ENCODE measurements around the gene CRABP1.

CRABP1 gene

DNA sequence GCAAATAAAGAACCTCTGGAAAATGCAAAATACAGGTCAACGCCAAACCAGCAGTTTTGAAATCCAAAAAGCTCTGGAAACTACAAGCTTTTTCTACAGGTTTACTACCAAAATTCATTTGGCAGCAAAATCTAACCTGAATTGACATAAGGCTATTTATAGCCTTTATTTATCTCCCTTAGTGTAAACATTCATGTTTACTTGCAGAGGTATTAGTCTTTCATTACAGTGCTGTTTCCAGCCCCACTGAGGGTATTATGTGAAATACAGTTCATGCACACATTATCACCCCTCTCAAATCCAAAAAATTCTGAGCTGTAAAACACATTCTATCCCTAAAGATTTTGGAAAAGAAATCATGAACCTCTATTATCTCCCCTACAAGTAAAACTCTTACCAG lies 47.9 kb upstream of the CRABP1 start:
- POLR2A ChIA-PET, result interaction anchor here (1.5 kb wide), 1 partner anchor 145 kb away, joined by 4 read pairs; the partner anchor contains the start of gene IREB2
- CTCF ChIA-PET, result interaction anchor here (1.4 to 1.7 kb wide), 3 partner anchors 16 to 183 kb away, joined by 3 to 7 read pairs (median 3); no protein-coding TSS in a partner anchor
- H3K27ac ChIP-seq (ENCODE audit: extremely low read depth, low read depth, low read length), result no peak overlapping the region
- no peak overlapping the region for H3K4me3 ChIP-seq (ENCODE audit: low read depth, low read length)
- H3K9me3 ChIP-seq (ENCODE audit: control insufficient read depth, insufficient read depth, low read depth, low read length), result no peaks in the 10 kb centered on the region
- TF ChIP-seq ZNF558 (tag by site-specific recombination; IDR thresholded peaks at IDR 0.05), result no peak
- TF ChIP-seq ZNF184 (tag by site-specific recombination; IDR thresholded peaks at IDR 0.05), result no peak
- no peak for TF ChIP-seq ZNF23 (tag by site-specific recombination; IDR thresholded peaks at IDR 0.05; ENCODE audit: borderline replicate concordance)
- no peak for TF ChIP-seq ZNF138 (tag by site-specific recombination; IDR thresholded peaks at IDR 0.05; ENCODE audit: borderline replicate concordance)
- TF ChIP-seq, protein P1, sequence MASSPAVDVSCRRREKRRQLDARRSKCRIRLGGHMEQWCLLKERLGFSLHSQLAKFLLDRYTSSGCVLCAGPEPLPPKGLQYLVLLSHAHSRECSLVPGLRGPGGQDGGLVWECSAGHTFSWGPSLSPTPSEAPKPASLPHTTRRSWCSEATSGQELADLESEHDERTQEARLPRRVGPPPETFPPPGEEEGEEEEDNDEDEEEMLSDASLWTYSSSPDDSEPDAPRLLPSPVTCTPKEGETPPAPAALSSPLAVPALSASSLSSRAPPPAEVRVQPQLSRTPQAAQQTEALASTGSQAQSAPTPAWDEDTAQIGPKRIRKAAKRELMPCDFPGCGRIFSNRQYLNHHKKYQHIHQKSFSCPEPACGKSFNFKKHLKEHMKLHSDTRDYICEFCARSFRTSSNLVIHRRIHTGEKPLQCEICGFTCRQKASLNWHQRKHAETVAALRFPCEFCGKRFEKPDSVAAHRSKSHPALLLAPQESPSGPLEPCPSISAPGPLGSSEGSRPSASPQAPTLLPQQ (tag by site-specific recombination; IDR thresholded peaks at IDR 0.05), result no peak
- TF ChIP-seq SCRT1 (tag by site-specific recombination; IDR thresholded peaks at IDR 0.05; ENCODE audit: borderline replicate concordance), result no peak
- peaks cover 42 to 76% of the 10 kb centered on the region in 2 experiments for H3K36me3 ChIP-seq (ENCODE audit: control insufficient read depth in 2 of 2, insufficient read depth in 1 of 2, low read length in 2 of 2)
- H3K4me1 ChIP-seq (ENCODE audit: control insufficient read depth, insufficient read depth, low read length), result no peaks in the 10 kb centered on the region

DNA sequence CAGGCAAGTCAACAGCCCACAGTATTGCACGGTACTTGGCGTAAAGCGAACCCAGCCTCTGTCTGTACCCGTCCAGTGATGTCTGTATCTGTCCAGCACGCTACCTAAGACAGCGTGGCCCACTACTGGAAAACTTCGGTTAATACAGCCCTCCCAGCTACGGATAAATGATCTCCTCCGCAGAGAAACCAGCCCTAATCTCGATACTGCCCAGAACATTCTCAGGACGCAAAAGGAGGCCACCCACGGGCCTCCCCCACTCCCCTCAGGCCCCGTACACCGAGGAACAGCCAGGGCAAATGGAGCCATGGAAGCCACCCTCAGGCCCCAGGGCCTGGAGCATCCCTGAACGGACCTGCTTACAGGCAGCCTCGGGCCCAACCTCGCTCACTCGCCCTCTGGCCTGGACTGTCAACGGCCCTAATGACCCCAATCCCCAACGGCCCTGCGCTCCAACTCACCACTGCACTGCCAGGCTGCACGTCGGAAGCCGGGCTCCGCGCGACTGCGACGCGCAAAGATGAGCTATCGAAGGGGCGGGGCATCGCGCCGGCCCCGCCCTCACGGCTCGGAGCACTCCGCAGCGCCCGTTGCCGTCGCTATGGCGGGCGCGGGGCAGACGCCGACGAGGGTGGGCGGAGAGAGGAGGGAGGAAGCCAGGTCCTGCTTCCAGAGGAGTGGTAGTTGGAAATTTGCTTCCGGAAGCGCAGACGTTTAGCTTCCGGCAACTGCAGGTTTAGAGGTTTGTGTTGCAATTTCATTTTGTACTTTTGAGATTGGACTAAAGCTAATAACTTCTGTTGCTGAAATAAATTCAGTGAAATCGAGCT lies 40.8 kb upstream of the CRABP1 start, which contains the start of gene SKIC8:
SKIC8 (minus strand) TSS at position 509 of the 830 bp plus-strand sequence. CDS start 3,923 bp downstream, outside the sequence.
- H3K4me3 ChIP-seq (ENCODE audit: low read depth, low read length), result peak within 1 kb of the TSS; percentile 87
- no peaks in the 10 kb centered on the region for H3K4me1 ChIP-seq (ENCODE audit: control insufficient read depth, insufficient read depth, low read length)
- H3K36me3 ChIP-seq (ENCODE audit: control insufficient read depth in 2 of 2, insufficient read depth in 1 of 2, low read length in 2 of 2), result peaks cover 0 to 12% of the 10 kb centered on the region in 2 experiments; a peak in 1 of 3 replicates
- peak within 1 kb of the TSS; percentile 63 for H3K27ac ChIP-seq (ENCODE audit: extremely low read depth, low read depth, low read length)
- ChIA-PET POLR2A (interaction anchor here (0.5 to 2.2 kb wide), 54 partner anchors 8 to 1074 kb away, joined by 3 to 43 read pairs (median 4); partner anchors contain the start of genes ADAMTS7, CHRNA5, CIB2 and CRABP1), CTCF (interaction anchor here (0.6 to 2.3 kb wide), 6 partner anchors 9 to 187 kb away, joined by 3 to 17 read pairs (median 6); no protein-coding TSS in a partner anchor)
- H3K9me3 ChIP-seq (ENCODE audit: control insufficient read depth, insufficient read depth, low read depth, low read length), result no peaks in the 10 kb centered on the region
- no peak for TF ChIP-seq ZNF324 (tag by site-specific recombination; IDR thresholded peaks at IDR 0.05)
- TF ChIP-seq YY2 (tag by site-specific recombination; IDR thresholded peaks at IDR 0.05), result peak; percentile 74; the same call in 1 of the 2 replicates
- TF ChIP-seq ZNF146 (tag by site-specific recombination; IDR thresholded peaks at IDR 0.05), result no peak
- no peak for TF ChIP-seq ZNF585B (tag by site-specific recombination; IDR thresholded peaks at IDR 0.05)
- no peak for TF ChIP-seq ZFP3 (tag by site-specific recombination; IDR thresholded peaks at IDR 0.05; ENCODE audit: low read depth)
- TF ChIP-seq, protein P2, sequence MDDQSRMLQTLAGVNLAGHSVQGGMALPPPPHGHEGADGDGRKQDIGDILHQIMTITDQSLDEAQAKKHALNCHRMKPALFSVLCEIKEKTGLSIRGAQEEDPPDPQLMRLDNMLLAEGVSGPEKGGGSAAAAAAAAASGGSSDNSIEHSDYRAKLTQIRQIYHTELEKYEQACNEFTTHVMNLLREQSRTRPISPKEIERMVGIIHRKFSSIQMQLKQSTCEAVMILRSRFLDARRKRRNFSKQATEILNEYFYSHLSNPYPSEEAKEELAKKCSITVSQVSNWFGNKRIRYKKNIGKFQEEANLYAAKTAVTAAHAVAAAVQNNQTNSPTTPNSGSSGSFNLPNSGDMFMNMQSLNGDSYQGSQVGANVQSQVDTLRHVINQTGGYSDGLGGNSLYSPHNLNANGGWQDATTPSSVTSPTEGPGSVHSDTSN (CRISPR knock-in tag; IDR thresholded peaks at IDR 0.05), result no peak; the same call in 1 of the 2 replicates
- TF ChIP-seq, protein P3, sequence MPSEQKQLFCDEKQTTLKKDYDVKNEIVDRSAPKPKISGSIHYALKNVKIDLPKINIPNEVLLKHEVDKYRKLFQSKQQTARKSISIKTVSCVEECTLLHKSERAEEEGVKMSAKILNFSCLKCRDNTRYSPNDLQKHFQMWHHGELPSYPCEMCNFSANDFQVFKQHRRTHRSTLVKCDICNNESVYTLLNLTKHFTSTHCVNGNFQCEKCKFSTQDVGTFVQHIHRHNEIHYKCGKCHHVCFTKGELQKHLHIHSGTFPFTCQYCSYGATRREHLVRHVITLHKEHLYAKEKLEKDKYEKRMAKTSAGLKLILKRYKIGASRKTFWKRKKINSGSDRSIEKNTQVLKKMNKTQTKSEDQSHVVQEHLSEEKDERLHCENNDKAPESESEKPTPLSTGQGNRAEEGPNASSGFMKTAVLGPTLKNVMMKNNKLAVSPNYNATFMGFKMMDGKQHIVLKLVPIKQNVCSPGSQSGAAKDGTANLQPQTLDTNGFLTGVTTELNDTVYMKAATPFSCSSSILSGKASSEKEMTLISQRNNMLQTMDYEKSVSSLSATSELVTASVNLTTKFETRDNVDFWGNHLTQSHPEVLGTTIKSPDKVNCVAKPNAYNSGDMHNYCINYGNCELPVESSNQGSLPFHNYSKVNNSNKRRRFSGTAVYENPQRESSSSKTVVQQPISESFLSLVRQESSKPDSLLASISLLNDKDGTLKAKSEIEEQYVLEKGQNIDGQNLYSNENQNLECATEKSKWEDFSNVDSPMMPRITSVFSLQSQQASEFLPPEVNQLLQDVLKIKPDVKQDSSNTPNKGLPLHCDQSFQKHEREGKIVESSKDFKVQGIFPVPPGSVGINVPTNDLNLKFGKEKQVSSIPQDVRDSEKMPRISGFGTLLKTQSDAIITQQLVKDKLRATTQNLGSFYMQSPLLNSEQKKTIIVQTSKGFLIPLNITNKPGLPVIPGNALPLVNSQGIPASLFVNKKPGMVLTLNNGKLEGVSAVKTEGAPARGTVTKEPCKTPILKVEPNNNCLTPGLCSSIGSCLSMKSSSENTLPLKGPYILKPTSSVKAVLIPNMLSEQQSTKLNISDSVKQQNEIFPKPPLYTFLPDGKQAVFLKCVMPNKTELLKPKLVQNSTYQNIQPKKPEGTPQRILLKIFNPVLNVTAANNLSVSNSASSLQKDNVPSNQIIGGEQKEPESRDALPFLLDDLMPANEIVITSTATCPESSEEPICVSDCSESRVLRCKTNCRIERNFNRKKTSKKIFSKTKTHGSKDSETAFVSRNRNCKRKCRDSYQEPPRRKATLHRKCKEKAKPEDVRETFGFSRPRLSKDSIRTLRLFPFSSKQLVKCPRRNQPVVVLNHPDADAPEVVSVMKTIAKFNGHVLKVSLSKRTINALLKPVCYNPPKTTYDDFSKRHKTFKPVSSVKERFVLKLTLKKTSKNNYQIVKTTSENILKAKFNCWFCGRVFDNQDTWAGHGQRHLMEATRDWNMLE (tag by site-specific recombination; conservative IDR thresholded peaks at IDR 0.05; ENCODE audit: low read depth), result peak; percentile 100
- peak; percentile 97 for TF ChIP-seq SP2 (tag by site-specific recombination; IDR thresholded peaks at IDR 0.05)
- TF ChIP-seq, protein P4, sequence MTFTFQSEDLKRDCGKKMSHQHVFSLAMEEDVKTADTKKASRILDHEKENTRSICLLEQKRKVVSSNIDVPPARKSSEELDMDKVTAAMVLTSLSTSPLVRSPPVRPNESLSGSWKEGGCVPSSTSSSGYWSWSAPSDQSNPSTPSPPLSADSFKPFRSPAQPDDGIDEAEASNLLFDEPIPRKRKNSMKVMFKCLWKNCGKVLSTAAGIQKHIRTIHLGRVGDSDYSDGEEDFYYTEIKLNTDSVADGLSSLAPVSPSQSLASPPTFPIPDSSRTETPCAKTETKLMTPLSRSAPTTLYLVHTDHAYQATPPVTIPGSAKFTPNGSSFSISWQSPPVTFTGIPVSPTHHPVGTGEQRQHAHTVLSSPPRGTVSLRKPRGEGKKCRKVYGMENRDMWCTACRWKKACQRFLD (tag by site-specific recombination; IDR thresholded peaks at IDR 0.05), result peak; percentile 72
- TF ChIP-seq GLIS2 (tag by site-specific recombination; IDR thresholded peaks at IDR 0.05), result peak; percentile 27; the same call in 1 of the 2 replicates
- no peak for TF ChIP-seq ZNF530 (tag by site-specific recombination; IDR thresholded peaks at IDR 0.05; ENCODE audit: low read depth)
- TF ChIP-seq, protein P5, sequence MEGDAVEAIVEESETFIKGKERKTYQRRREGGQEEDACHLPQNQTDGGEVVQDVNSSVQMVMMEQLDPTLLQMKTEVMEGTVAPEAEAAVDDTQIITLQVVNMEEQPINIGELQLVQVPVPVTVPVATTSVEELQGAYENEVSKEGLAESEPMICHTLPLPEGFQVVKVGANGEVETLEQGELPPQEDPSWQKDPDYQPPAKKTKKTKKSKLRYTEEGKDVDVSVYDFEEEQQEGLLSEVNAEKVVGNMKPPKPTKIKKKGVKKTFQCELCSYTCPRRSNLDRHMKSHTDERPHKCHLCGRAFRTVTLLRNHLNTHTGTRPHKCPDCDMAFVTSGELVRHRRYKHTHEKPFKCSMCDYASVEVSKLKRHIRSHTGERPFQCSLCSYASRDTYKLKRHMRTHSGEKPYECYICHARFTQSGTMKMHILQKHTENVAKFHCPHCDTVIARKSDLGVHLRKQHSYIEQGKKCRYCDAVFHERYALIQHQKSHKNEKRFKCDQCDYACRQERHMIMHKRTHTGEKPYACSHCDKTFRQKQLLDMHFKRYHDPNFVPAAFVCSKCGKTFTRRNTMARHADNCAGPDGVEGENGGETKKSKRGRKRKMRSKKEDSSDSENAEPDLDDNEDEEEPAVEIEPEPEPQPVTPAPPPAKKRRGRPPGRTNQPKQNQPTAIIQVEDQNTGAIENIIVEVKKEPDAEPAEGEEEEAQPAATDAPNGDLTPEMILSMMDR (tag by site-specific recombination; IDR thresholded peaks at IDR 0.05), result peak; percentile 56; the same call in 1 of the 2 replicates
- no peak for TF ChIP-seq ZSCAN30 (tag by site-specific recombination; IDR thresholded peaks at IDR 0.05)
- no peak for TF ChIP-seq HOXC10 (CRISPR knock-in tag; IDR thresholded peaks at IDR 0.05)
- peak; percentile 90 for TF ChIP-seq ZXDB (tag by site-specific recombination; IDR thresholded peaks at IDR 0.05)

Data from HEK293 (cell line).